Epithelial cell of prostate (primary cell): ENCODE data around the gene ELMO1.

Experiments
- DNase-seq: peaks from one replicate; pipeline ENCODE4 v3.0.0-alpha.2; 2011; ENCODE audit warnings: low read depth, low spot score
- H3K27ac ChIP-seq: fragments of 450-650 bp; 2 replicates; pipeline ENCODE4 v1.5.1; 2017; ENCODE audit warnings: mild to moderate bottlenecking

The ELMO1 gene

GRCh38 chr7:37353949-37354655 lies 94.6 kb downstream of the ELMO1 start:
- no peak for DNase-seq
- no peak overlapping the region for H3K27ac ChIP-seq

DNA sequence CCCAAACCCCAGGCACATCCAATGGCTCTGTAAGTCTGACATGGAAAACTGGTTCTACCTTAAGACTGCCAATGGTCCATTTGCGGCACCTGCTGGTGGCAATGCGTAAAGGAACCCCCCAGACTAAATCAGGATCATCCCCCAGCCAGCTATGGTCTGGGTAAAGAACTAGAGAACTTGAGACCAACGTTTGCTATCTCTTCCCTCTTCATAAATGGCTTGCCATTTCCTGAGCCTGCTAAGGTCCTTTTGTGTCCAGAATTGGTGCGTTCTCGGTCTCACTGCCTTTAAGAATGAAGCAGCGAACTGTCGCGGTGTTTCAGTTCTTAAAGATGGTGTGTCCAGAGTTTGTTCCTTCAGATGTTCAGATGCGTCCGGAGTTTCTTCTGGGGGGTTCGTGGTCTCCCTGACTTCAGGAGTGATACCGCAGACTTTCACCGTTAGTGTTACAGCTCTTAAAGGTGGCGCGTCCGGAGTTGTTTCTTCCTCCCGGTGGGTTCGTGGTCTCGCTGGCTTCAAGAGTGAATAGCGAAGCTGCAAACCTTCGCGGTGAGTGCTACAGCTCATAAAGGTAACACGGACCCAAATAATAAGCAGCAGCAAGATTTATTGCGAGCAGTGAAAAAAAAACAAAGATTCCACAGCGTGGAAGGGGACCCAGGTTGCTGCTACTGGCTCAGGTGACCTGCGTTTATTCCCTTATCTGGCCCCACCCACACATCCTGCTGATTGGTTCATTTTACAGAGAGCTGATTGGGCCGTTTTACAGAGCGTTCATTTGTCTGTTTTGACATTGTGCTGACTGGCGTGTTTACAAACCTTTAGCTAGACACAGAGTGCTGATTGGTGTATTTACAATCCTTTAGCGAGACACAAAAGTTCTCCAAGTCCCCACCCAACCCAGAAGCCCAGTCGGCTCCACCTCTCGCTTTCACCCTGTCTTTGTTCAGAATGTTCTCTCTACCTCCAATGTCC lies 95.4 kb downstream of the ELMO1 start:
- no peak overlapping the region for H3K27ac ChIP-seq
- DNase-seq = no peak

DNA sequence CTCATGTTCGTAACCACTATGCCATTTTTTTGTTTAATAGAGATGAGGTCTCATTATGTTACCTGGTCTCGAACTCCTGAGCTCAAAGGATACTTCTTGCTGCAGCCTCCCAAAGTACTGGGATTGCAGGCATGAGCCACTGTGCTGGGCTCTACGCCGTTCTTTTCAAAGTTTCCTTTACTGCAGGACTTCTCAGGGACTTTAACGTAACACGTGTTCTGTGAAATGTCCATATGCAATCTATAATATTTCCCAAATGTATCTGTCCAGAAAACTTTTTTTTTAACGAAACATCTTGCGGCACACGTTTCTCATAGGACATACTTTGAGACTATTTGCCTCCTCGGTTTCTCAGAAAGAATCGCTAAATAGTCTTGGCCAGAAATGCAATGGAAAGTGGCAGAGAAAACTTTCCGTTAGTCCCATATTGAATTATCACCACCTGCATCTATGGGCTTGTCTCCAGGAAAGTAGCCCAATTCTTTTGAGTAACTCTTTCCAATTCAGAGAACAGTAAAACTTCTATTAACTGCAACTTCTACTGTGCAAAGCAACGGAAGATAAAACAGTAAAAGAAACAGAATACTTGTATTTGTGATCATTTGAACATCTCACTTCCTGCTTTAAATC lies 96.3 kb downstream of the ELMO1 start:
- no peak overlapping the region for H3K27ac ChIP-seq
- DNase-seq = no peak

DNA sequence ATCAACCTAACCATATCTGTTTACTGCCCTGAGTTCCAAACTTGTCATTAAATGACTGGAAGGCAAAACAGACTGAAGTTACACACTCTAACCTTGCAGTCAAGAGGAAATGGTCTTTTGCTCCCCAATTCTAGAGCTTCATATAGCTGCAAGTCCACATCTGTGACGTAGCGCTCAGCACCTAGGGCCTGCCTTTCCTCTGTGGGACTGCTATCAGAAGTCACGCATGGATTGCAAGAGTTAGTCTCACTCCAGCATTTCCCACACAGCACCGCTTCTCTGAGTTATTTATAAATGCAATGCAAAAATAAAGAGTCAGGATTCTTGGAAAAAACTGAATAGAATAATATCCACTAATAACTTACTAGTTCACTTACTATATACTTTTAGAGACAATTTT lies 96.9 kb downstream of the ELMO1 start:
- no peak overlapping the region for H3K27ac ChIP-seq
- DNase-seq = no peak

DNA sequence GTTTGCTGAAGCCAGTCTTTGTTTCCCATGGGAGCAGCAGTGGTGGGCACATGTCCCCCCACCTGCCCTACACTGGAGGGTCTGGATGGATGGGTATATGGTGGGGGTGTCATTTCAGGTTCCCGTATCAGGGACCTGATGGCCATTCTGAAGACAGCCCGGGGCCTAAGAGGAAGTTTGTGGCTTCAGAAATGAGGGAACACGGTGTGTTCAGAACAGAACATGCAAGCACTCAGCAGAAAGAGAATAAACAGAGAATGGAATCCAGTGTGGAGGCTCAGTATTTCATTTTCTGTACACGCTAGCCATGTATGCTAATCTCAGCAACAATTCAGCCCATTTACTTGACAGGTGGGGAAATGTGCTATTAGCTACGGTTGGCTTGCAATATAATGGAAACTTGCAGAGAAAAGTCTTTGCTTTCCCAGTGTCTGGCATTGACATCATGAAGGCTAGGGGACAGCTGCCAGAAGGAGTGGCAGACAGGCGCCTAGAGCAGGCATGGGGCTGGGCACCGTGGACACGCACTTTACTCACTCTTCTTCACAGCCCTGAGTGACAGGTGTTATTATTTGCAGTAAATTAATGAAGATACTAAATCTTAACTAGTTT lies 98.6 kb downstream of the ELMO1 start:
- DNase-seq = no peak
- H3K27ac ChIP-seq = no peak overlapping the region

- no peak for DNase-seq
- no peak overlapping the region for H3K27ac ChIP-seq
Measured at GRCh38 chr7:37348982-37349381, 99.7 kb downstream of the ELMO1 start.

DNA sequence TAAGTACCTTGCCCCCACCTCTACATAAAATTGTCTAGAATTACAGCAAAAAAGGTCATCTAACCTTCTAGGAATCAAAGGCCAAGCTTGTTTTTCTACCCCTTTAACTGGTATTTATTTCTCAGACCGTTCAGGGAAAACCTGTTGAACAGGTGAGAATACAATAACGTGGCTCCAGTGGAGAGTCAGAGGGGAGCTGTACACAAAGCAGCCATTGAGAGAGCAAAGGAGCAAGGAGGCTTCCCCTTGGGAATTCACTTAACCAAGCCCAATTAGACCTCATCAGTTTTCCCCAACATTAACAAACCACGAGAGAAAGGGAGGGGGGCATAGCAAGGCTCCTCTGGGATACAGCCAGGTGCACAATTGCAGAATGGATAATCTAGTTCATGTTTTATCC lies 101.9 kb downstream of the ELMO1 start:
- no peak overlapping the region for H3K27ac ChIP-seq
- DNase-seq = no peak

DNA sequence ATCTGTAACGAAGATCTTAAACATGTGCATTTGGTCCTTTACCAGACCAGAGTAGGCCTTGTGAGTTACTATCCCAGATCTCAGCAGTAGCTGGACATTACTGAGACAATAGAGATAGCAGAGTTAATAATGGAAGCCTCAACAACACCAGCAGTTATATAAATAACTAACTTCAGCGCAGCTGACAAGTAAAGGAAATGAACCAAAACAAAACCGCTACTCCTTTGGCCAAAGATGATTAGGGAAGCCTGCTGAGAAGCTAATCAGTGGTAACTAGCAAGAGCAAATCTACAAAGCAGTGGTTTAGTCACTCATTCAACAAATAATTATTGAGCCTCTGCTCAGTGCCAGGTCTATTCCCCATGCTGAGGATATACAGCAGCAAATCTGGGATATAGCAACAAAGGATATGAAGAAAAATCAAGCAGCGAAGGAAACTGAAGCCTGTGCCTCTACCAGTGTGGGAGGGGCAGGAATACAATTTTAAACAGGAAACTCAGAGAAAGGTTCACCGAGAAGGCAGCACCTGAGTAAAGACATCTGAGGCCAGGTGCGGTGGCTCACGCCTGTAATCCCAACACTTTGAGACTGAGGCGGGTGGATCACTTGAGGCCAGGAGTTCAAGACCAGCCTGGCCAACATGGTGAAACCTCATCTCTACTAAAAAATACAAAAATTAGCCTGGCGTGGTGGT lies 103.6 kb downstream of the ELMO1 start:
- DNase-seq = no peak

DNA sequence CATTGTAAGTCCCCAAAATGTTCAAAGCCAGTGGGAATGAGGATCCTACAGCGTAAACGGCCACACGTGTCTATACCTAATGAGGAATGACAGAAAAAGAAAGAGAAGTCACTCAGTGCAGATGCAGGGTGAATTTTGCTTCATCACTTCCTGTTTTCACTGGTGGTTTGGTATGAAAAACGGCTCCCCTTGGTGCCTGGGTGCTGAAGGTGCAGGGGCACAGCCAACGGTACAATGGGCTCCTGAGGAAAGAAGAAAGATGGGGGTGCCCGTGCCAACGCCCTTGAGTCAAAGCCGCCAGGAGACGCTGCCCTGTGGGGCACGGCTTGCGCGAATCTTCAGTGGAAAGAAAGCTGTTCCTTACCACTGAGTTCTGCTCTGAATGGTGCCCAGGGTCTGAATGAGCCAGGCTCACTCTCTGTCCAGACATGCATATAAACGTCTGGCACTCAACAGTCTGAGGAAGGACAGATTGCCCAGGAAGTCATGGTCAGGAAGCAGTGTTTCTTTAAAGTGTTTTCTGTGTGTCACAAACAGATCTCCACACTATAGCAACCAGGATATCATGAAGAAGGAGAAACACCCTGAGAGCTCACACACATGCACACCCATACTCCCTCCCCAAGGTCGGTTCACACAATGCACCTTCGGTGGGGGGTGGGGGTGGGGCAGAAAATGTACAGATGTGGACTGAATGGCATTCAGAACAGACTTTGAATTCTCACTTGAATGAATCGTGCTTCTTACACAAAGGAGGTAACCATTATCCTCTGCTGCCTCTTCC lies 105.8 kb downstream of the ELMO1 start:
- H3K27ac ChIP-seq = no peak overlapping the region
- no peak for DNase-seq

More for the DNA sequence above, 103.6 kb downstream of the ELMO1 start:
- no peak overlapping the region for H3K27ac ChIP-seq

- no peak for DNase-seq
- no peak overlapping the region for H3K27ac ChIP-seq
Measured at GRCh38 chr7:37342176-37342687, 106.4 kb downstream of the ELMO1 start.

DNA sequence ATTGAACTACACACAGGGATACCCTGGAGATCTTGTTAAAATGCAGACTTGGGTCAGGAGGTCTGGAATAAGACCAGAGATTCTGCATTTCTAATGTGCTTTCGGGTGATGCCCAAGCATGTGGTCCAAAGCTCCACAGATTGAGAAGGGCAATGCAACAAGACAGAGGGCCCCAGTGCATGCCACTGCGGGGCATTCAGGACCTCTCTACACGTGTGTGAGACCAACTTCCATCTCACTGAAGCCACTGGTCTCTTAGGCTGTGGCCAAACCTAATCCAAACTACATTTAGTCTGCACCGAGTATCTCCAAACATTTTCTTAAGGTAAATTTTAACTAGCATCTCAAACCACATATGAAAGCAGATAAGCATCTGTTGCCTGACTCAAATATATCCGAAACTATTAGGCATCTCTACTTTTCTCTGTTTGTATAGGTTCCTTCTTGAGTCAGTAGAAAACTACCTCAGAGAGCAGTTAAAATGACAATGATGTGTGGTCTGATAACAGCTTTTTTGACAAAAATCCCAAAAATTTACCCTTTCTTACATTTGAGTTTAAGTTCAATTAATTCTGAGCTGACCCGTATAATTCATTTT lies 107.5 kb downstream of the ELMO1 start:
- DNase-seq = no peak
- no peak overlapping the region for H3K27ac ChIP-seq

- DNase-seq = no peak
- no peak overlapping the region for H3K27ac ChIP-seq
Measured at GRCh38 chr7:37338966-37339365, 109.7 kb downstream of the ELMO1 start.

GRCh38 chr7:37337522-37337921 lies 111.1 kb downstream of the ELMO1 start:
- no peak for DNase-seq
- no peak overlapping the region for H3K27ac ChIP-seq

DNA sequence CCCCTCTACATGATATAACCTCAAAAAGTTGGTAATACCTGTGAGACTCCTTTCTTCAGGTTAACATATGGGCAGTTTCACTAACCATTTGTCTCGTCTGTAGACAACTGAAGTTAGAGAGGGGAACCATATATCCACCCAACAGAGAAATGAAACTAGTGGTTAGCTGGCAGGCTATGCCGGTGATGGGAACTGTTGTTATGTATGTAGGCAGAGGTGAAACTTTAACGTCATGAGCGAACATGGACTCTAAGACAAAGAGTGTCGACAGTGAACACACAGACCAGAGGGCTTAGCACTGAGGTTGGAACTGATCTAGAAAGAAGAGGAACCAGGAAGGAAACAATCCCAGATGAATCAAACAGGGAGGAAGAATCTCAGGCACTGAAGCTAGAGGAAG lies 112.4 kb downstream of the ELMO1 start:
- DNase-seq = no peak
- no peak overlapping the region for H3K27ac ChIP-seq

- H3K27ac ChIP-seq = no peak overlapping the region
Measured at GRCh38 chr7:37333075-37333474, 115.6 kb downstream of the ELMO1 start.

GRCh38 chr7:37332243-37333016 lies 116.2 kb downstream of the ELMO1 start:
- DNase-seq = no peak
- no peak overlapping the region for H3K27ac ChIP-seq

More at GRCh38 chr7:37333075-37333474, 115.6 kb downstream of the ELMO1 start:
- DNase-seq = no peak

- no peak for DNase-seq
- H3K27ac ChIP-seq = no peak overlapping the region
Measured at GRCh38 chr7:37330775-37331174, 117.9 kb downstream of the ELMO1 start.

DNA sequence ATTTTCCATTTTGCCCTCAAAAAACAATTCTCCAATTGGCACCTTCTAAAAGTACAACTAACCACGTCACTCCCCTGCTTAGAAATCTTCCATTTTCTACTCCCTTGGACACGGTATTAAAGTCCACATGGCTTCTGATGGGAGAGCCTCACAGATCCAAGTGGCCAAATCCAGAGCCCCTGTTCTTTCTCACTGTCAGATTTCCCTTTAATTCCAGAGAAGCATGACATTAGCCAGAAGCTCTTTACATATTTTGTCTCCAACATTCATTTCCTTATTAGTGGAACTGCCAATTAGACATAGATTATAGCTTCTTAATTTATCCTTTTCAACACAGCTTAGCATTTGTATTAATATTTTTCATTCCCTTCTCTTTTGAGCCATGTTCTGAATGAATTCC lies 118.7 kb downstream of the ELMO1 start:
- DNase-seq = no peak
- no peak overlapping the region for H3K27ac ChIP-seq
